Gastroesophageal sphincter (tissue), 3 donors: ENCODE measurements around the gene ATG2B.

Experiments
- CTCF ChIP-seq, 4 experiments: fragments of 200-600 bp in 2 of 4; fragments of 450-650 bp in 2 of 4; sonication (generic) in 1 of 4; IDR thresholded peaks; one replicate each; pipeline ENCODE4 v1.5.1; 2017 to 2019; ENCODE audit warnings: antibody characterized with exemption in 4 of 4, mild to moderate bottlenecking in 2 of 4, moderate library complexity in 2 of 4
- EP300 ChIP-seq: sonication (generic); formaldehyde crosslinking; IDR thresholded peaks from one replicate; pipeline ENCODE4 v1.6.1; 2017; ENCODE audit warnings: antibody characterized with exemption, mild to moderate bottlenecking
- POLR2A ChIP-seq, 2 donors: fragments of 450-650 bp; IDR thresholded peaks; one replicate each; pipeline ENCODE4 v1.6.1; 2017; ENCODE audit warnings: antibody characterized with exemption in 2 of 2, mild to moderate bottlenecking in 2 of 2, moderate library complexity in 1 of 2
- POLR2AphosphoS5 ChIP-seq: sonication (generic); formaldehyde crosslinking; IDR thresholded peaks from one replicate; pipeline ENCODE4 v1.6.1; 2017; ENCODE audit warnings: antibody characterized with exemption

GRCh38 chr14:96352708-96353107 lies 10.4 kb downstream of the ATG2B start:
- TF ChIP-seq CTCF (IDR thresholded peaks at IDR 0.05) (no peak), POLR2A (IDR thresholded peaks at IDR 0.05) (no peak), EP300 (no peak), POLR2AphosphoS5 (no peak)
